Vagina (tissue), 2 donors: ENCODE measurements around the gene FLNB. TPM values are rescaled to one million over a fixed set of nuclear protein-coding genes. Genes with fewer than 3 reads are reported as not detected.

Experiments used
- DNase-seq, 2 donors: peaks; one replicate each; pipeline ENCODE4 v3.0.0-alpha.2; 2017; ENCODE audit errors: extremely low spot score in 2 of 2
- H3K27ac ChIP-seq: fragments of 200-600 bp; sonication (generic); one replicate; pipeline ENCODE4 v1.5.1; 2019
- H3K27me3 ChIP-seq: fragments of 200-600 bp; sonication (generic); one replicate; pipeline ENCODE4 v1.5.1; 2019
- H3K36me3 ChIP-seq, 2 donors: fragments of 200-600 bp; sonication (generic); one replicate each; pipeline ENCODE4 v1.5.1; 2017 to 2019
- H3K4me1 ChIP-seq: fragments of 200-600 bp; sonication (generic); one replicate; pipeline ENCODE4 v1.5.1; 2019
- H3K4me3 ChIP-seq, 2 donors: fragments of 200-600 bp; sonication (generic); 1 replicate in 1 of 2; 2 replicates in 1 of 2; pipeline ENCODE4 v1.5.1; 2016 to 2019
- H3K9me3 ChIP-seq: fragments of 200-600 bp; sonication (generic); one replicate; pipeline ENCODE4 v1.5.1; 2019
- POLR2A ChIP-seq, 2 donors: fragments of 450-650 bp; IDR thresholded peaks; one replicate each; pipeline ENCODE4 v1.6.1; 2017; ENCODE audit warnings: antibody characterized with exemption in 2 of 2, mild to moderate bottlenecking in 2 of 2, moderate library complexity in 2 of 2
- POLR2AphosphoS5 ChIP-seq, 2 donors: sonication (generic); formaldehyde crosslinking; IDR thresholded peaks; one replicate each; pipeline ENCODE4 v1.9.0; 2017; ENCODE audit warnings: antibody characterized with exemption in 2 of 2, mild to moderate bottlenecking in 2 of 2, low read depth in 1 of 2; ENCODE audit not compliant: insufficient read depth in 1 of 2
- intact Hi-C: fragments of 100-400 bp; cut with DNase I; formaldehyde crosslinking; loops from one replicate; pipeline ENCODE4 v1.15.1; 2023
- total RNA-seq: library from RNA; depleted of rRNA; stranded (reverse); fragments of >200 nt; gene quantifications from one replicate; pipeline ENCODE4 v1.2.3, GENCODE V29; 2016
- TF ChIP-seq, protein P1 (sequence below), 3 experiments: fragments of 450-650 bp in 2 of 3; fragments of 200-600 bp in 1 of 3; sonication (generic) in 1 of 3; IDR thresholded peaks; one replicate each; pipeline ENCODE4 v1.5.1; 2017 to 2019; ENCODE audit warnings: antibody characterized with exemption in 3 of 3, mild to moderate bottlenecking in 2 of 3, moderate library complexity in 2 of 3

Gene FLNB
- total RNA-seq, 1 donor from 2014 or later, result 147 TPM

DNA sequence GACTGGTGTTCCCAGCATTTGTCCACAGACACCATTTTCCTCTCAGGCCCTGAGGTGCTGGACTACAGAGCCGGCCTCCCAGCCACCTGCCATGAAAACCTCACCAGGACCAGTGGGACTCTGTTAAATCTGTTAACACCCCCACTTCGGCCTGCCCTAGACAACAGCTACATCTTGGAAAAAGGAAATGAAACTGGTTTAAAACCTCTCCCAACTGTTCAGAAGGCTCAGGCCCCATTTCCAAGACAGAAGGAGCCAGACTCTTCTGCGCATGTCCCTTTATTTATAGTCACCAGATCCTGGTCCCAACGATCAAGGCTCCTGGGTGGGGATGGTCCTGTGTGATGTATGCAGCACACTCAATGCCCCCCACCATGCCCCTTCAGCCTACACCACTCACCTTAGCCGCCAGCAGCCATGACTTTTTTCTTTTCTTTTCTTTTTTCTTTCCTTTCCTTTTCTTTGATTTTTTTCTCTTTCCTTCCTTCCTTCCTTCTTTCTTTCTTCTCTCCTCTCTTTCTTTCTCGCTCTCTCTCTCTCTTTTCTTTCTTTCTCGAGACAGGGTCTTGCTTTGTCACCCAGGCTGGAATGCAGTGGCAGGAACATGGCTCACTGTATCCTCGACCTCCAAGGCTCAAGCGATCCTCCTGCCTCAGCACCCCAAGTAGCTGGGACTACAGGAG lies 25.5 kb upstream of the FLNB start:
- intact Hi-C loops, result no loop called here
- peaks cover 14% of the 10 kb centered on the region for H3K4me1 ChIP-seq
- H3K27ac ChIP-seq, result no peak overlapping the region
- no peak overlapping the region for H3K4me3 ChIP-seq
- TF ChIP-seq, protein P1, sequence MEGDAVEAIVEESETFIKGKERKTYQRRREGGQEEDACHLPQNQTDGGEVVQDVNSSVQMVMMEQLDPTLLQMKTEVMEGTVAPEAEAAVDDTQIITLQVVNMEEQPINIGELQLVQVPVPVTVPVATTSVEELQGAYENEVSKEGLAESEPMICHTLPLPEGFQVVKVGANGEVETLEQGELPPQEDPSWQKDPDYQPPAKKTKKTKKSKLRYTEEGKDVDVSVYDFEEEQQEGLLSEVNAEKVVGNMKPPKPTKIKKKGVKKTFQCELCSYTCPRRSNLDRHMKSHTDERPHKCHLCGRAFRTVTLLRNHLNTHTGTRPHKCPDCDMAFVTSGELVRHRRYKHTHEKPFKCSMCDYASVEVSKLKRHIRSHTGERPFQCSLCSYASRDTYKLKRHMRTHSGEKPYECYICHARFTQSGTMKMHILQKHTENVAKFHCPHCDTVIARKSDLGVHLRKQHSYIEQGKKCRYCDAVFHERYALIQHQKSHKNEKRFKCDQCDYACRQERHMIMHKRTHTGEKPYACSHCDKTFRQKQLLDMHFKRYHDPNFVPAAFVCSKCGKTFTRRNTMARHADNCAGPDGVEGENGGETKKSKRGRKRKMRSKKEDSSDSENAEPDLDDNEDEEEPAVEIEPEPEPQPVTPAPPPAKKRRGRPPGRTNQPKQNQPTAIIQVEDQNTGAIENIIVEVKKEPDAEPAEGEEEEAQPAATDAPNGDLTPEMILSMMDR (IDR thresholded peaks at IDR 0.05), result no peak
- TF ChIP-seq POLR2A (IDR thresholded peaks at IDR 0.05) (no peak), POLR2AphosphoS5 (IDR thresholded peaks at IDR 0.05; ENCODE audit: insufficient read depth in 1 of 2, low read depth in 1 of 2) (no peak)
- H3K36me3 ChIP-seq, result no peaks in the 10 kb centered on the region
- no peaks in the 10 kb centered on the region for H3K27me3 ChIP-seq
- H3K9me3 ChIP-seq, result no peaks in the 10 kb centered on the region
- DNase-seq, result no peak

DNA sequence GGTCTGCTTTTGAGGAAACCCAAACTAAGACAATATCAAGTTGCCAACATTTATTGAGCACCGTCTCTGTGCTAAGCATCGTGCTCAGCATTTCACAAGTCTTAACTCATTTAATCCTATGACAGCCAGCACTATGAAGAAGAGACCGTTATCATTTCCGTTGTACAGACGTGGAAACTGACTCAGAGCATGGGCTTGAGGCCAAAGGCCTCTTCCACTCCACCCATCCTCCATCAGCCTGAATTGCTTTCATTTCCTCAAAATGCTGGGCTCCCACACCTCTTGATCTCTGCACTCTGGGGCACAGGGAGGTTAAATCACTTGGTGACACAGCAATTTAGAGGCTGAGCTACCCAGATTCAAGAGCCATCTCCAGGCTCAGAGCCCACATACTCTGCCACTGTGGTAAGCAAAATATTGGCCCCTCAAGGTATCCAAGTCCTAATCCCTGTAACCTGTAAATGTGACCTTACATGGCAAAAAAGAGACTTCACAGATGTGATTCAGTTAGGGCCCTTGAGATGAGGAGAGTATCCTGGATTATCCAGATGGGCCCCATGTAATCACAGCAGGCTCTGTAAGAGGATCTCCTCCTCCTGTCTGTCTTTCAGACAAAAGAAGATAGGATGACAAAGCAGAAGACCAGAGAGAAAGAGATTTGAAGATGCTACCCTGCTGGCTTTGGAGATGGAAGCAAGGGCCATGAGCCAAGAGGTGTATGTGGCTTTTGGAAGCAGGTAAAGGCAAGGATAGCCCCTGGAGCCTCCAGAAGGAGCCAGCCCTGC lies 24.3 kb upstream of the FLNB start:
- Histone ChIP-seq H3K27me3 (no peaks in the 10 kb centered on the region), H3K9me3 (no peaks in the 10 kb centered on the region), H3K27ac (no peak overlapping the region), H3K36me3 (no peaks in the 10 kb centered on the region), H3K4me3 (no peak overlapping the region), H3K4me1 (peaks cover 14% of the 10 kb centered on the region)
- TF ChIP-seq POLR2A (IDR thresholded peaks at IDR 0.05) (no peak), POLR2AphosphoS5 (IDR thresholded peaks at IDR 0.05; ENCODE audit: insufficient read depth in 1 of 2, low read depth in 1 of 2) (peak in 1 of 2 donors; percentile 86)
- TF ChIP-seq, protein P1 (IDR thresholded peaks at IDR 0.05), result no peak
- intact Hi-C loops, result no loop called here
- DNase-seq, result no peak

DNA sequence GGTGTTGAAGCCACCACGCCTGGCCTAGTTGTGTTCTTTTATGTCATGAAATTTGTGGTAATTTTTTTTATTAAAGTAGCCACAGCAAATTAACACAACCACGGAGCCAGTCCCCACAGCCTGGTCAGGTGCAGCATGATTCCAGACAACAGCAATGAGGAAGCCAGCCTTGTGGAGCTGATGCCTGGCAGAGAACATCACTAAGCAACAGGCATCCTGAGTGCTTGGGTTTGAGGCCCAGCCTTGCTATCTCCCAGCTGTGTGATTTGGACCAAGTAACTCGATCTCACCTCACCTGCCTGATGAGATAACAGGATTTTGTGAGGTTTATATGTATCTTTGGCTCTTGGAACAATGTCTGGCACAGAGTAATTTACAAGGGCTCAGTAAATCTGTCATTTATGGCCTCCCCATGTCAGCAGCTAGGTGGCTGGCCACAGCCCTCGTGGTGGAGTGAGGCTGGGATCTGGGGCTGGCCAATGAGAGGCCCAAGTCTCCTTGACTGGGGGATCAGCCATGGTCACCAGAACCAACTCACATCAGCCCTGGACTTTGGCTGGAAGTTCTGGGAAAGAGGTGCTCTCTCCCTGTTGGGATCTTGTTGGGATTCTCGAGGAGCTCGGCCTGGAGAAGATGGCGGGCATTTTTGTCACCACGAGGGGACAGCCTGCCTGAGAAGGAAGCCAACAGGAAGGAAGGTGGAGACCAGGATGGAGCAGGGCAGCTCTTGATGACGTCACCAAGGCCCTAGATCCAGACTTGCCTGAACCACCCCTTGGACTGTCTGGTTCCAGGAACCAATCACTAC lies 22.8 kb upstream of the FLNB start:
- Histone ChIP-seq H3K36me3 (no peaks in the 10 kb centered on the region), H3K27ac (no peak overlapping the region), H3K4me3 (no peak overlapping the region), H3K9me3 (no peaks in the 10 kb centered on the region), H3K27me3 (no peaks in the 10 kb centered on the region), H3K4me1 (peaks cover 14% of the 10 kb centered on the region)
- TF ChIP-seq, protein P1 (IDR thresholded peaks at IDR 0.05), result no peak
- TF ChIP-seq POLR2A (IDR thresholded peaks at IDR 0.05), result no peak
- no peak for TF ChIP-seq POLR2AphosphoS5 (IDR thresholded peaks at IDR 0.05; ENCODE audit: insufficient read depth in 1 of 2, low read depth in 1 of 2)
- DNase-seq, result no peak
- intact Hi-C loops, result no loop called here

DNA sequence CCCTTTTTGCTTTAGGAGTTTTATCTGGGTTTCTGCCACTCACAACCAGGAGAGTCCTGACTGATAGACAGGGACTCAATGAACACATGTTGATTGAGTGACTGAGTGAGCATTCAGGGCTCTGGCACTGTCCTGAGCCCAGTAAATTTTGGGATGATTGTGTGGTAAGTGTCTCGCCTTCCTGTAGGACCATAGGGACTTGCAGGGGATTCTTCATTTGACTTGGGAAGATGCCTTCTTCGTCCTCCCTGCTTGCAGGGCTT lies 22.3 kb upstream of the FLNB start:
- Histone ChIP-seq H3K9me3 (no peaks in the 10 kb centered on the region), H3K27me3 (no peaks in the 10 kb centered on the region), H3K36me3 (no peaks in the 10 kb centered on the region), H3K4me3 (no peak overlapping the region), H3K27ac (no peak overlapping the region), H3K4me1 (peaks cover 14% of the 10 kb centered on the region)
- intact Hi-C loops, result no loop called here
- DNase-seq, result no peak
- TF ChIP-seq, protein P1 (IDR thresholded peaks at IDR 0.05), result no peak
- TF ChIP-seq POLR2AphosphoS5 (IDR thresholded peaks at IDR 0.05; ENCODE audit: insufficient read depth in 1 of 2, low read depth in 1 of 2) (no peak), POLR2A (IDR thresholded peaks at IDR 0.05) (no peak)
